ENCODE measurements around the gene RPL9.
"Not testable (repeated sequence)": the region's sequence is repeated elsewhere in the genome, so short reads cannot be mapped to it uniquely, and the experiment has no call there.

Gene RPL9

DNA sequence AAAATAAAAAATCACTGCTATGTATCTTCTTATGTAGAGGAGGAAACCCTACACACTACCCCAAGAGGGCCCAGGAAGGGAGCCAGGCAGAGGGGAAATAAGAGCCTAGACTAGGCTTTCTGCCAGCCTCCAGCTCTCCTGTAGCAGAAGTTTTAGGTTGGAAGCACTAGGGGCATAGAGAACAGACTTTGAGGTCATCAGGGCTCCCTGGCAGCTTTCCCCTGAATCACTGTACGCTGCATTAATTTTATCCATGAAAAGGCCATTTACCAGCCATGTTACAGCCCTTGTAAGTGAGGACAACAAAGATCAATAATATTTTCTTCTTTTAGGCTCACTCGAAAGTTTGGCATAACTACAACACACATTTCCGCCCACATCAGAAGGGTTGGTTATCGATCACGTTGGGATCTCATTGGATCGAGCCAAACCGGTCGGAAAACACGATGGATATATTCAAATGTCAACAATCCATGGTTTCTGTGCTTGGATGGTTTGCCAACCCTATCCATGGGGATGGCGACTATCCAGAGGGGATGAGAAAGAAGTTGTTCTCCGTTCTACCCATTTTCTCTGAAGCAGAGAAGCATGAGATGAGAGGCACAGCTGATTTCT lies 24.7 kb downstream of the RPL9 start:
- DNase-seq, result no peak

DNA sequence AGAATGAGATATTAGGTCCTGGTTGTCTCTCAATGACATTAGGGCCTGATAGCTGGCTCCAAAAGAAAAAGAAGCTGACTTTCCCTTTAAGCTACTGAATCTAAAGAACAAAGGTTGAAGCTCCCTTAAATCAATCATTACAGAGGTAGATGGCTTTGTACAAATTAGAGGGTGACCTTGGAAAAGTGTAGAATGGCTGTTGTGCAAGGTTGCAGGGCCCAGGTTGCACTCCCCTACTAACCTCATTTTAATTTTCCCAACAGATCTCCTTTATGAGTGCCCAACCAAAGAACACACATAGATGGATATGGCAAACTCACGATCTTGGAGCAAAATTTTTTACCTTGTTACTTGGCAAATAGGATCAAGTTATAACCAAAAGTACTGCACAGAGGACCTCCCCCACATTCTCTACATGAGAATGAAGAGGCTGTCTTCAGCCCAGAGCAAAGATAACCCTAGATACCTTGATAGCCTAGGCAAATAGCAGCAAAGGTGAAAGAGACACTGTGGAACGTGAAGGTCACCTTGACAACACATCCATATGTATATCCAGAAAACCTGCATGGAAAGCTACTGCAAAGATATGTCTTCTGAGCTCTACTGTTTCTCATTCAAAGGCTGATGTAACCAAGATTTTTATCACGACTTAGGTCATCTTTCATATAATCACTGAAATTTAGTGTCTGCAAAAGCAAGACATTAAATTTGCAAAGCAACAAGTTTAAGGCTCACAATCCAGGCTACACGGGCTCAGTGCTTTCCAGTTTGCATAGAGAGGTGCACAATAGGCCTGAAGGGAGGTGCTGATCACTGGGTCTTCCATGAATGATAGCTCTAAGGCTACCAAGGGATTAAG lies 29.0 kb downstream of the RPL9 start:
- no peak for DNase-seq

DNA sequence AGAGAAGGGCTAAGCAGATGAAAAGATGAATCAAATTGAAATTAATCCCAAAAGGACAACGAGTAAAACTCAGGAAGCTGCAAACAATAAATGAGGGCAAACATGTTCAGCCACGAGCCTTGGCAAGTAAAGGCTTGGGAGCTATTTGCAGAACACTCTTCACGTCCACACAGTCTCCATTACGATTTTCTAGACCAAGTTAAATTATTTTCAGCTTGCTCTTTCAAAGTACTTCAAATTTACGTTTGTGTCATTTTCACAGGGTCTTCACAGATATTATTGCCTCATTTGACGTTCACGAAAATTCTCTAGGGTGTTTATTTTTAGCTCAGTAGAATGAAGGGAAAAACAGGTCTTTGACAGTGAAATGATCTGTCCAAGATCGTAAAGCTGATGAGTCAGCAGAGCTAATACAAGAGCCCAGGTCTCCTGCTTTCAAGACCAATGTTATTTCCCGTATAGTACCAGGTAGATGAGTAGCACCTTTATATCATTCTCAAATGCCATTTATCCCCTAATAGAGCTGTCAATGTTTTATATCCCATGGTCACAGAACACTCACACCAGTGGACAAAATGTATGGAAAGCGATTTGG lies 31.1 kb downstream of the RPL9 start:
- no peak for DNase-seq

DNA sequence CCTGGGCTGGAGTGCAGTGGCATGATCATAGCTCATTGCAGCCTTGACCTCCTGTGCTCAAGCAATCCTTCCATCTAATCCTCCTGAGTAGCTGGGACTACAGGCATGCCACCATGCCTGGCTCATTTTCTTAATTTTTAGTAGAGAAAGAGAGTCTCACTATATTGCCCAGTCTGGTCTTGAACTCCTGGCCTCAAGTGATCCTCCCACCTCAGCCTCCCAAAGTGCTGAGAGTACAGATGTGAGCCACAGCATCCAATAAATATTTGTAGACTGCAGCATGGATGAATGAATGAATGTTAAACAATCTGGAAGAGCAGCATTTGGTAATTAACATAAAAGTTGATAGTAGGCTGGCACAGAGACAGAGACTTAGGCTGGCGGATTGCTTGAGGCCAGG lies 32.0 kb downstream of the RPL9 start:
- no peak for DNase-seq

DNA sequence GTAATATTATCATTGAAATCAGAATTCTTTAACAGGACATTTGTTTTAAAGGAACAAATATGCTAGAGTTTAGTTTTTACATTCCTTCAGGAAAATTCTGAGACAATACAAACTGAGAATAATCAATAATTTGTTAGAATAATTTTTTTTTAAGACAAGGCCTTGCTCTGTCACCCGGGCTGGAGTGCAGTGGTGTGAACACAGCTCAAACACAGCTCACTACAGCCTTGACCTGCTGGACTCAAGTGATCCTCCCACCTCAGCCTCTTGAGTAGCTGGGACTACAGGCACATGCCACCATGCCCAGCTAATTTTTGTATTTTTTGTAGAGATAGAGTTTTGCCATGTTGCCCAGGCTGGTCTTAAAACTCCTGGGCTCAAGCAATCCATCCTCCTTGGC lies 33.4 kb downstream of the RPL9 start:
- DNase-seq, result not testable (repeated sequence)

DNA sequence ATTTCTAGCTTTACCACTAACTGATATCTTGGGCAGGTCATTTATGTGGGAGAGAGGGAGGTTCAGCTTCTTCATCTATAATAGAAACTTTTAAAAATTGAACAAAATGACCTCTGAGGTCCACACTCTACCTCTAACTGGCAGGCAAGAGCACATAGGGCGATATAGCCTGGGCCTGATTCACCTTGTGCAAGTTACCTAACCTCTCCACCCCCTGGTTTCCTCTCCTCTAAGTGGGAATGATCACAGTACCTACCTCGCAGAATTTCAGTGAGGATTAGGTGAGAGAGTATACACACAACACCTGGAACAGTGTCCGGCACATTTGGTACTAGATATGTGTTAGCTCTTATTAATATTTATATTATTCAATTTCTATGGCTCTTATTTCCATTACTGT lies 36.5 kb downstream of the RPL9 start:
- DNase-seq, result no peak

DNA sequence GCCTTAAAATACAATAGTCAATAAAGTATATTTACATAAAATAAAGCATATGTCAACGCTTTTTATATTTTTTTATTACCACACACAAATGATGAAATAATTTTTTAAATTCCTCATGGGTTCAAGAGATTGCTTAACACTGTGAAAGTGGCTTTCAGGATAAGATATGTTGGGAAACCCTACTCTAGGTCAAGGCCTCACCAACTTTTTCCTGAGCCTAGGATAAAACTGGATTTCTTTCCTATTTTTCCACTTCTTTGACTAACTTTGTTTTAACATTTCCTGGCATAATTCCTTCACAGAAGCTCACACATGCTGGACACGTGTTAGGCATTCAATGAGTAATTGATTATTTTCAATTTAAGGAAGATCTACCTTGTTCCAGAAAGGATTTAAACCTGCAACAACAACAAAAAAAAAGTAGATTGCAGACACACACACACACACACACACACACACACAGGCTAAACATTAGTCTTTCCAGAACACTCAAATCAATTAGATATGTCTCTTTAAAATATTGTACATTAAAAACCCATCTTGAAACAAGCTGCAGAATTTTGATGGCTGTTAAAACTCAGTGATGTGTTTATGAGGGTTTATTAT lies 42.9 kb downstream of the RPL9 start:
- no peak for DNase-seq

DNA sequence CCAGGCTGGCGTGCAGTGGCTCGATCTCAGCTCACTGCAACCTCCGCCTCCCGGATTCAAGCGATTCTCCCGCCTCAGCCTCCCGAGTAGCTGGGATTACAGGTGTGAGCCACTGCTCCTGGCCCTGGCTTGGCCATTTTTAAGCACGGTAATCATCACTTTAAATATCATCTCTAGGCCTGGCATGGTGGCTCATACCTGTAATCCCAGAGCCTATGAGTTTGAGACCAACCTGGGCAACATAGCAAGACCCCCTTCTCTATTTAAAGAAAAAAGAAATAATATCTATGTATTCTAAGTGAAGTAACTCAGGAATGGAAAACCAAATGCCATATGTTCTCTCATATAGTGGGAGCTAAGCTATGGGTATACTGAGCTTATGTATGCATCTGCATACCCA lies 47.2 kb downstream of the RPL9 start:
- not testable (repeated sequence) for DNase-seq

DNA sequence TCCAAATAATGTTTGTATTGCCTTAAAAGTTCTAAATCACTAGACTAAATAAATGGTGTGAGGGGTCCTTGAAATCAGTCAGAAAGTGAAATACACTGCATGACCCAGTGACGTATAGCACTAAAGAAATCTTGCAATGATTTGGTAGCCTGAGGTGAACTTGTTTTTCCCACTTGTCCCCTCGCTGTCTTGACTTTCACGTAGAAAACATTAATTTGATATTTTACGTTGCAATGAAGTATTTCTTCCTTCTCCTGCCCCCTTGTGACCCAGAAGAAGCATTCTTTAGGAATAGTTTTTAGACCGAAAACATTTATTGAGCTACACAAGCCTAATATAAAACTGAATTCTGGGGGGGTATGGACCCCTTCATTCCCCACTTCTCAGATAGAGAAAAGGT lies 48.3 kb downstream of the RPL9 start:
- DNase-seq, result no peak

DNA sequence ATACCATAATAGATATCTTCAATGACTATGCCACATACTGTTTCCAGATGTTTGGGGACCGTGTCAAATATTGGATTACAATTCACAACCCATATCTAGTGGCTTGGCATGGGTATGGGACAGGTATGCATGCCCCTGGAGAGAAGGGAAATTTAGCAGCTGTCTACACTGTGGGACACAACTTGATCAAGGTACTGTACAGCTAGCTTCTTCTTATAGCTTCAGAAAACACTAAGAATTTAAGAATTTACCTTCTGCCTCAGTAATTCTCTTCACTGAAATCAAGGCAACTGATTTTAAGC lies 51.2 kb downstream of the RPL9 start:
- DNase-seq, result no peak

DNA sequence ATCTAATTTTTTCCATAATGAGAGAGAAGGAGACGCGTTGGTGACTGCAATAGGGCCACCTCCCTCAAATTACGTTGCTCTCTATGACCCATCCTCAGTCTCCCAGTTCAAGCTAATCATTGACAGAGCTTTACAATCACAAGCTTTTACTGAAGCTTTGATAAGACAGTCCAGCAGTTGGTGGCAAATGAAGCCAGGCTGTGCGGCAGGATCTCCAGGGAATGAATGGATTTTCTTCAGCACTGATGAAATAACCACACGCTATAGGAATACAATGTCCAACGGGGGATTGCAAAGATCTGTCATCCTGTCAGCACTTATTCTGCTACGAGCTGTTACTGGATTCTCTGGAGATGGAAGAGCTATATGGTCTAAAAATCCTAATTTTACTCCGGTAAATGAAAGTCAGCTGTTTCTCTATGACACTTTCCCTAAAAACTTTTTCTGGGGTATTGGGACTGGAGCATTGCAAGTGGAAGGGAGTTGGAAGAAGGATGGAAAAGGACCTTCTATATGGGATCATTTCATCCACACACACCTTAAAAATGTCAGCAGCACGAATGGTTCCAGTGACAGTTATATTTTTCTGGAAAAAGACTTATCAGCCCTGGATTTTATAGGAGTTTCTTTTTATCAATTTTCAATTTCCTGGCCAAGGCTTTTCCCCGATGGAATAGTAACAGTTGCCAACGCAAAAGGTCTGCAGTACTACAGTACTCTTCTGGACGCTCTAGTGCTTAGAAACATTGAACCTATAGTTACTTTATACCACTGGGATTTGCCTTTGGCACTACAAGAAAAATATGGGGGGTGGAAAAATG lies 51.7 kb downstream of the RPL9 start, which contains the start of gene KLB:
KLB (plus strand) TSS at position 168 of the 821 bp plus-strand sequence; CDS start at position 188, 20 bp downstream.
- DNase-seq, result no peak

Data from right kidney (tissue), 1 donor.